ENCODE data around the gene DNAJC21.

- no peak for TF ChIP-seq CTCF (IDR thresholded peaks at IDR 0.05)
- no peak for TF ChIP-seq POLR2A (IDR thresholded peaks at IDR 0.05)
These were observed 1.6 kb upstream of the DNAJC21 start for GRCh38 chr5:34927785-34928184.

Data from esophagus squamous epithelium (tissue), 4 donors.